SK-N-SH (cell line): ENCODE results near the gene LCE1E.

Experiments
- CTCF ChIP-seq: fragments of 200-600 bp; sonication (generic); IDR thresholded peaks from 2 replicates; pipeline ENCODE4 v1.6.1; 2017; ENCODE audit warnings: antibody characterized with exemption, mild to moderate bottlenecking, moderate library complexity
- POLR2AphosphoS5 ChIP-seq: IDR thresholded peaks from 2 replicates; pipeline ENCODE4 v1.6.1; 2012; ENCODE audit warnings: low read depth, low read length
- REST ChIP-seq: IDR thresholded peaks from 2 replicates; pipeline ENCODE4 v1.6.1; 2012; ENCODE audit warnings: mild to moderate bottlenecking, low read depth, low read length, moderate library complexity
- RXRA ChIP-seq: IDR thresholded peaks from 2 replicates; pipeline ENCODE4 v1.4.0; 2012; ENCODE audit warnings: low read depth, mild to moderate bottlenecking, borderline replicate concordance

GRCh38 chr1:152795686-152796085 lies 9.6 kb downstream of the LCE1E start:
- TF ChIP-seq CTCF (no peak), REST (no peak), RXRA (no peak), POLR2AphosphoS5 (no peak)
